Adrenal gland (tissue), 12 donors: Measurements from ENCODE around the gene SAXO2. TPM values are rescaled to one million over a fixed set of nuclear protein-coding genes. Genes with fewer than 3 reads are reported as not detected.
"Not testable (repeated sequence)": the region's sequence is repeated elsewhere in the genome, so short reads cannot be mapped to it uniquely, and the experiment has no call there.

ENCODE experiments used
- DNase-seq, 7 donors: peaks; one replicate each; pipeline ENCODE4 v3.0.0-alpha.2; 2019 to 2020
- H3K27ac ChIP-seq, 5 donors: fragments of 200-600 bp; sonication (generic) in 4 of 5; 1 replicate in 3 of 5; 2 replicates in 2 of 5; pipeline versions ENCODE4 v1.5.1 to v1.8.0; 2016 to 2020; ENCODE audit warnings: mild to moderate bottlenecking in 1 of 5
- H3K27me3 ChIP-seq: fragments of 200-600 bp; 2 replicates; pipeline ENCODE4 v1.8.0; 2021
- H3K36me3 ChIP-seq, 2 donors: fragments of 200-600 bp; replicated peaks in 1 of 2; 1 replicate in 1 of 2; 2 replicates in 1 of 2; pipeline versions ENCODE4 v1.5.1 to v1.8.0; 2018 to 2022
- H3K4me1 ChIP-seq, 2 donors: fragments of 200-600 bp; replicated peaks in 1 of 2; 1 replicate in 1 of 2; 2 replicates in 1 of 2; pipeline versions ENCODE4 v1.5.1 to v1.8.0; 2018 to 2021
- H3K4me3 ChIP-seq, 4 donors: fragments of 200-600 bp; sonication (generic) in 3 of 4; one replicate each; pipeline ENCODE4 v1.5.1; 2016 to 2018
- H3K9me3 ChIP-seq, 3 donors: fragments of 200-600 bp; sonication (generic) in 1 of 3; replicated peaks in 1 of 3; 1 replicate in 2 of 3; 2 replicates in 1 of 3; pipeline versions ENCODE4 v1.5.1 to v1.8.0; 2016 to 2021
- CTCF ChIP-seq, 6 experiments: fragments of 450-650 bp in 4 of 6; fragments of 200-600 bp in 2 of 6; sonication (generic) in 1 of 6; IDR thresholded peaks; 1 replicate in 5 of 6; 2 replicates in 1 of 6; pipeline versions ENCODE4 v1.5.1 to v1.8.0; 2016 to 2021; ENCODE audit warnings: antibody characterized with exemption in 6 of 6, mild to moderate bottlenecking in 2 of 6, moderate library complexity in 1 of 6
- POLR2A ChIP-seq, 2 donors: fragments of 450-650 bp; IDR thresholded peaks; one replicate each; pipeline ENCODE4 v1.6.1; 2017; ENCODE audit warnings: antibody characterized with exemption in 2 of 2, mild to moderate bottlenecking in 2 of 2, moderate library complexity in 1 of 2
- WGBS, 4 donors: extraction: QIAGEN DNeasy Blood & Tissue Kit in 2 of 4; methylation state at CpG; one replicate each; pipeline versions ENCODE4 v1.1.5 to v1.1.7; 2013 to 2017; 5-methylcytosine and 5-hydroxymethylcytosine counted together
- intact Hi-C, 2 donors: fragments of 100-400 bp; cut with DNase I; formaldehyde crosslinking; loops; one replicate each; pipeline versions ENCODE4 v1.14.1 to v1.15.0; 2022 to 2023
- polyA plus RNA-seq, 3 donors: library from polyadenylated mRNA; stranded (reverse); fragments of 200-250 nt in 2 of 3; fragments of 350-450 nt in 1 of 3; fragmentation: Illumina TruSeq in 1 of 3; extraction: RNeasy Lipid Tissue Mini Kit (QIAGEN cat#74804) in 1 of 3; gene quantifications; one replicate each; pipeline ENCODE4 v1.2.3, GENCODE V29; 2013 to 2014
- total RNA-seq, 9 donors: library from RNA; depleted of rRNA in 4 of 9; stranded (reverse); fragments of >200 nt in 4 of 9; fragments of 120-200 nt in 1 of 9; fragmentation: NEBNext Ultra II Directional in 1 of 9; extraction: Animal tissue kit (Norgen Biotek cat#: 25700) in 1 of 9; gene quantifications; one replicate each; pipeline versions ENCODE4 v1.1.0 to v1.2.4, GENCODE V29; 2013 to 2023
- donor health status: healthy with polysubstance abuse.
- donor health status: Bipolar disorder and iron deficiency.
- donor health status: DM: yes; HTN: yes; CAD: no.
- donor health status: DM: no; HTN: no; CAD: no.
- donor health status: DM: no; HTN: no; CAD: no.
- donor health status: DM: yes; HTN: yes; CAD: no.

SAXO2 gene
- total and polyA plus RNA-seq, 12 donors = 0.56 to 14.9 (median 3.4) TPM; not detected in 1

DNA sequence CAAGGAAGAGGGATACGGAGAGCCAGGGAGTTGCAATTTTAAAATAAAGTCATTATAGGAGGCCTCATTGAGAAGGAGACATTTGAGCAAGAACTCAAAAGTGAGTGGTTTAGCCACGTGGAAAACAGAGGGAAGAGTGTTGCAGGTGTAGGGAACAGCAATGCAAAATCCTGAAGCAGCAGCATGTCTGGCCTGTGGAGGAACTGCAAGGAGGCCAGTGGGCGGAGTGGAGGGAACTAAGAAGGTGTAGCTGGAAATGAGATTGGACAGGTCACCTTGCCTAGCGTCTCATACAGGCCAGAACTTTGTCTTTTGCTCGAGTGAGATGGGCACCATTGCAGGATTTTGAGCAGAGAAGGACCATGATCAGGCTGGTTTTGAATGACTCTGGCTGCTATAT is 34.9 kb downstream of the SAXO2 start:
- no peaks in the 10 kb centered on the region for H3K4me1 ChIP-seq
- WGBS, 4 donors = 86 to 94% (median 89%) methylated on average over 5 of the region's 5 CpGs
- no peak overlapping the region for H3K4me3 ChIP-seq
- H3K36me3 ChIP-seq = no peaks in the 10 kb centered on the region
- DNase-seq = peak in 1 of 7 donors; percentile 24
- no peaks in the 10 kb centered on the region for H3K9me3 ChIP-seq
- no peak overlapping the region for H3K27ac ChIP-seq
- no peaks in the 10 kb centered on the region for H3K27me3 ChIP-seq
- no peak for TF ChIP-seq POLR2A (IDR thresholded peaks at IDR 0.05)
- no peak for TF ChIP-seq CTCF (IDR thresholded peaks at IDR 0.05)
- intact Hi-C loops = no loop called here

DNA sequence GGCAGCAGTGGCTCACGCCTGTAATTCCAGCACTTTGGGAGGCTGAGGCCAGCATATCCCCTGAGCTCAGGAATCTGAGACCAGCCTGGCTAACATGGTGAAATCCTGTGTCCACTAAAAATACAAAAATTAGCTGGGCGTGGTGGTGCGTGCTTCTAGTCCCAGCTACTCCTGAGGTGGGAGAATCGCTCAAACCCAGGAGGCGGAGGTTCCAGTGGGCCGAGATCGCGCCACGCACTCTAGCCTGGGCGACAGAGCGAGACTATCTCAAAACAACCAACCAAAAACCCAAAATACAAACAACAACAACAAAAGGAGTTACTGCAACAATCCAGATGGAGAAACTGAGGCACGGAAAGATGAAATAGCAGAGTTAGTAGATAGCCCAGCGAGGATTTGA is 35.4 kb downstream of the SAXO2 start:
- intact Hi-C loops = no loop called here
- DNase-seq = peak in 1 of 7 donors; percentile 23
- H3K9me3 ChIP-seq = no peaks in the 10 kb centered on the region

DNA sequence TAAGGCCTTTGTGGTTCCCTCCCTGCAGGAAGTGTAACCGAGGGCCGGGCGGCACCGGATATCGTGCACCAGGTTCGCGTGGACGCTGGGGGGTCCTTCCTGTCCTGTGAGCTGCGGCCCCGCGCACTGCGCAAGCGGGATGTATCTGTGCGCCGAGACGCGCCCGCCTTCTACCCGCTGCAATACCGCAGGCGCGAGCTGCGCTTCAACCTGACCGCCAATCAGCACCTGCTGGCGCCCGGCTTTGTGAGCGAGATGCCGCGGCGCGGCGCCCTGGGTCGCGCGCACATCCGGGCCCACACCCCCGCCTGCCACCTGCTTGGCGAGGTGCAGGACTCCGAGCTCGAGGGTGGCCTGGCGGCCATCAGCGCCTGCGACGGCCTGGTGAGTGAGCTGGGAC is 35.9 kb downstream of the SAXO2 start:
- DNase-seq = peak in 1 of 7 donors; percentile 51

More for the DNA sequence above, 35.4 kb downstream of the SAXO2 start:
- Histone ChIP-seq H3K36me3 (no peaks in the 10 kb centered on the region), H3K4me3 (no peak overlapping the region), H3K27ac (no peak overlapping the region), H3K4me1 (no peaks in the 10 kb centered on the region), H3K27me3 (no peaks in the 10 kb centered on the region)
- no peak for TF ChIP-seq CTCF (IDR thresholded peaks at IDR 0.05)
- TF ChIP-seq POLR2A (IDR thresholded peaks at IDR 0.05) = no peak
- WGBS, 4 donors = 94 to 97% (median 94%) methylated on average over 13 of the region's 13 CpGs

GRCh38 chr15:82299511-82299914 is 36.9 kb downstream of the SAXO2 start:
- H3K9me3 ChIP-seq, H3K36me3 ChIP-seq, H3K4me1 ChIP-seq, DNase-seq, H3K27me3 ChIP-seq, H3K27ac ChIP-seq, H3K4me3 ChIP-seq, intact Hi-C loops: not testable (repeated sequence)
- WGBS, 4 donors = 67 to 100% (median 83%) methylated on average over 1 to 3 of the region's 6 CpGs

More for the DNA sequence above, 35.9 kb downstream of the SAXO2 start:
- WGBS, 4 donors = 34 to 69% (median 36%) methylated on average over 9 to 44 of the region's 44 CpGs
- Histone ChIP-seq H3K27me3 (no peaks in the 10 kb centered on the region), H3K36me3 (no peaks in the 10 kb centered on the region), H3K4me1 (no peaks in the 10 kb centered on the region), H3K9me3 (no peaks in the 10 kb centered on the region), H3K27ac (no peak overlapping the region), H3K4me3 (no peak overlapping the region)
- intact Hi-C loops = no loop called here
- TF ChIP-seq POLR2A (IDR thresholded peaks at IDR 0.05) (no peak), CTCF (IDR thresholded peaks at IDR 0.05) (no peak)

GRCh38 chr15:82300326-82300725 is 37.7 kb downstream of the SAXO2 start:
- 33 to 45% (median 34%) methylated on average over 5 to 6 of the region's 6 CpGs for WGBS, 4 donors
- TF ChIP-seq POLR2A (IDR thresholded peaks at IDR 0.05) = peak in 1 of 2 donors; percentile 26
- intact Hi-C loops, H3K4me1 ChIP-seq, H3K4me3 ChIP-seq, H3K36me3 ChIP-seq, H3K9me3 ChIP-seq, H3K27me3 ChIP-seq: not testable (repeated sequence)
- peak overlapping the region in 1 of 5 donors; percentile 55 for H3K27ac ChIP-seq
- peak; percentile 27 to 80 (median 69) for DNase-seq
